Stimulated activated CD8-positive, alpha-beta memory T cell treated with anti-CD3 and anti-CD28 coated beads, Interleukin-4, amount 100 ng/mL, for 48 hours (primary cell): ENCODE data around the gene DDR2.
"Not testable (repeated sequence)": the region's sequence is repeated elsewhere in the genome, so short reads cannot be mapped to it uniquely, and the experiment has no call there.

ENCODE experiments used
- DNase-seq: peaks from one replicate; pipeline ENCODE4 v3.0.0-alpha.2; 2020

DDR2 gene

DNA sequence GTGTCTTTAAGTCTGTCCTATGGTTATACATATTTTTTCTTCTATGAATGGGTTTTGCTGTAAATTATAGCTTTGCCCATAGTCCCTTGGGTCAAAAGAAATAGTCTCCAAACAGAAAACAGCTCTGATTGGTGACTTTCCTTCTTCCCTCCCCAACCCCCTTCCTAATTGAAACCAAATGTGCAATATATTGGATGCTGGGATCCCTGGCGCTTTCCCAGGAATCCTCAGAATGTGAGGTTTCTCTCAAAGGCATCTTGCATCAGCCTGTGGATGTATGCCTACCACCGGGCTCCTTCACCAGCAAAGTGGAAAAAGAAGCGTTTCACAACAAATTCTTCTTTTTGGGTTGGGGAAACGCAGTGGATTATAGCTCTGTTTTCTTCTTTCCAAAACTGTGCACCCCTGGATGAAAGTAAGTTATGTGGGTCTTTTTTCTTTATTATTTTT, at the start of gene DDR2:
DDR2 (plus strand) TSS at position 248 of the 450 bp plus-strand sequence. CDS start 86,600 bp downstream, outside the sequence.
- no peak for DNase-seq

DNA sequence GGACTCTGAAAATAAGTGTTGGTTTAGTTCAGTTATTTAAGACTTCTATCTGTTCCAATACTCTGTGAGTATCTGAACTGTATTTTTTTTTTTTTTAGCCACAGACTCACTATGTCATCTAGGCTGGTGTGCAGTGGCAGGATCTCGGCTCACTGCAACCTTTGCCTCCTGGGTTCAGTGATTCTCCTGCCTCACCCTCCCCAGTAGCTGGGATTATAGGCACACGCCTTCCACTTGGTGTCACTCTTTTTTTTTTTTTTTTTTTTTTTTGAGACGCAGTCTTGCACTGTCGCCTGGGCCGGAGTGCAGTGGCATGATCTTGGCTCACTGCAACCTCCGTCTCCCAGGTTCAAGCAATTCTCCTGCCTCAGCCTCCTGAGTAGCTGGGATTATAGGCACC, 49.4 kb upstream of the DDR2 start:
- not testable (repeated sequence) for DNase-seq

- not testable (repeated sequence) for DNase-seq
These were observed 47.2 kb upstream of the DDR2 start for GRCh38 chr1:162585101-162585500.

- no peak for DNase-seq
These were observed 44.9 kb upstream of the DDR2 start for GRCh38 chr1:162587347-162587746.

GRCh38 chr1:162587761-162588260, 44.5 kb upstream of the DDR2 start:
- DNase-seq = no peak

DNA sequence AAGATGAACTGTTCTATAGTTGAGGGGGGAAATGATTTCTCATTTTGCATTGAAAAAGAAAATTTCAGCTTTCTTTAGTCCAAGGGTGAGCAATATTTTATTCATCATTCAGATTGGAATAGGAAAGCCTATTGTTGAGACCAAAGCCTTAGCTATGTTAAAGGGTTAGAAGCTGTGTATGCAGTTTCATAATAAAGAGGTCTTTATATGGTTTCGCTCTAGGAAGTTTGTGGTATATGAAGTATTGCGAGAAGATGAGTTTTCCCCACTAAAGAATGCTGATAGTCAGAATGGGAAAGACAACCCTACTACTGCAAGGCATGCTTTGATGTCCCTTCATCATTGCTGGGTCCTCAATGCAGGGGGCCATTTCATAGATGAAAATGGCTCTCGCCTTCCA, 42.2 kb upstream of the DDR2 start:
- DNase-seq = no peak

GRCh38 chr1:162590686-162591085, 41.6 kb upstream of the DDR2 start:
- no peak for DNase-seq

GRCh38 chr1:162596514-162597170, 35.6 kb upstream of the DDR2 start:
- no peak for DNase-seq

- no peak for DNase-seq
These were observed 32.8 kb upstream of the DDR2 start for GRCh38 chr1:162599451-162599850.

DNA sequence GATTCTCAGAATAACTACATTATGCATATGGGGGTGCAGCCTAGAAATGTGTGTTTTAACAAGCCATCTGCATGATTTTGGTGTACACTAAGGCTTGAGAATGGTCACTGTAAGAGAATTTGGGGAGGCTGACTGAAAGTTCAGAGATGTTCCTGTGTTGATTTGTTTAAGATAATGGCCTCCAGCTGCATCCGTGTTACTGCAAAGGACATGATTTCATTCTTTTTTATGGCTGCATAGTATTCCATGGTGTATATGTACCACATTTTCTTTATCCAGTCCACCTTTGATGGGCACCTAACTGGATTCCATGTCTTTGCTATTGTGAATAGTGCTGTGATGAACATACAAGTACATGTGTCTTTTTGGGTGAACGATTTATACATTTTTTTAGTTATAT, 29.1 kb upstream of the DDR2 start:
- DNase-seq = not testable (repeated sequence)

GRCh38 chr1:162605225-162605927, 26.9 kb upstream of the DDR2 start:
- DNase-seq = no peak

DNA sequence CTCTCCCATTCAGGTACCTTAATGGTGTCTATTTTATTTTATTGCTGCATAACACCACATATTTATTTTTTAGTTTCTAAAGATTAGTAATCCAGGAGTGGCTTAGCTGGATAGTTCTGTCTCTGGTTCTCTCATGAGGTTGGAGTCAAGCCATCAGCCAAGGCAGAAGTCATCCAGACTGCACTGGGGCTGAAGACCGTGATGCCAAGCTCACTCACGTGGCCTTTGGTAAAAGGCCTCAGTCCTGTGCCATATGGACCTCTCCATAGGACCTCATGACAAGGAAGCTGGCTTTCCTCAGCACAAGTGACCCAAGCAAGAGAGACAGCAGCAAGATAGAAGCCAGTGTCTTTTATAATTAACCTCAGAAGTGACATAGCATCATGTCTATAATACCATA, 23.0 kb upstream of the DDR2 start:
- no peak for DNase-seq

DNA sequence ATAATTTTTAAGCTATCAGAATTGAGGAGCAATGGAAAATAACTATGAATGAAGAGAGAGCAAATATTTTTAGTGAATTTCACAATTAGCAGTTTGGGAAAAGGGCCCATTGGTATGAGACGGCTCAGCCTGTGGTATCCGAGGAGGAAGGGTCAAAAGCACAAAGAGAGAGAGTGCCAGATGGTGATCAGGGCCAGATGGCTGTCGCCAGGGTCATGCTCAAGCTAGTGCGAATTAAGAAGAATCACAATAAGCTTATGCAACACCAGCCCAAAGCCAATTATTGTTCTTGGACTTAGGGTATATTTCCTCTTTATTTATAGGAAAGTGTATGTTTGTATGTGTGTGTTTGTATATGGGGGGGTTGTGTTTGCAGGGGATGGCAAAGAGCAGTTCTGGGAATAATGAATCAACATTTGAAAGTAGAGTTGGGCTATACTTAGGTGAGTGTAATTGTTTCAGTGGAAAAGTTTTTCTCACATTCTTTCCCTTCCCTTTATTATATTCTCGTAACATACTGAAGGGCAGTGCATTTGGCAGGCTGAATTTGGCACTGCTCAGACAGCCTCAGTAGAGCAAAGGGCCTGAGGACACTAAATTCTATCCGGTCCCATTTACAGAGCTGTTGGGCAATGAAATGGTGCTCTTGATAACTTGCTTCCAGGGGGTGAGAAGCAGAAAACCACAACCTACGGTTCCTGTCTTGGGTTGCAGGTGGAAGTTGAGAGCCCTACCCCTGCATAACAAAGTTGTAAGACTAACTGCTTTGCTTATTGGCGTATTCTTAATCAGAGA, 19.5 kb upstream of the DDR2 start:
- no peak for DNase-seq

- no peak for DNase-seq
These were observed 15.4 kb upstream of the DDR2 start for GRCh38 chr1:162616848-162617247.

- no peak for DNase-seq
These were observed 14.8 kb upstream of the DDR2 start for GRCh38 chr1:162617513-162617912.

GRCh38 chr1:162619076-162619475, 13.2 kb upstream of the DDR2 start:
- no peak for DNase-seq

DNA sequence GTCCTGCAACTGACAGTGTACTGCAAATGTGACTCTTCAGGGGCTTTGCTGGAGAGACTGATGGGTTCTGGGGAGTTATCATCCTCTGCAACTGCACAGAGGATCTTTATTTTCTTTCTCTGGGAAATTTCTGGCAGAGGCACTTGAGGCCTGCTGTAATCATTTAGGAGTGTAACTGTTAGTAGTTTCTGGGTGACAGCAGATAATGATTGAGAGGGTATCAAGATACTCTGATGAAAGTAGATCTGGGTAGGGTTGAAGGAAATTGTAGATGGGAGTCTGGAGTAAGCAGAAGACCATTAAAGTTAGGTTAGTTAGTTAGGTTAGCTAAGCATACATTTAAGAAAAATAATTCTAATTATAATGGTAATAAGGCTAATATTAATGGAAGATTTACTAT, 11.0 kb upstream of the DDR2 start:
- no peak for DNase-seq

- no peak for DNase-seq
These were observed 6.6 kb upstream of the DDR2 start for GRCh38 chr1:162625679-162626078.

- DNase-seq = no peak
These were observed 6.2 kb upstream of the DDR2 start for GRCh38 chr1:162626094-162626493.

- DNase-seq = no peak
These were observed 5.5 kb upstream of the DDR2 start for GRCh38 chr1:162626761-162627160.

- no peak for DNase-seq
These were observed 4.5 kb upstream of the DDR2 start for GRCh38 chr1:162627662-162628296.

GRCh38 chr1:162629077-162629627, 3.1 kb upstream of the DDR2 start:
- DNase-seq = no peak

DNA sequence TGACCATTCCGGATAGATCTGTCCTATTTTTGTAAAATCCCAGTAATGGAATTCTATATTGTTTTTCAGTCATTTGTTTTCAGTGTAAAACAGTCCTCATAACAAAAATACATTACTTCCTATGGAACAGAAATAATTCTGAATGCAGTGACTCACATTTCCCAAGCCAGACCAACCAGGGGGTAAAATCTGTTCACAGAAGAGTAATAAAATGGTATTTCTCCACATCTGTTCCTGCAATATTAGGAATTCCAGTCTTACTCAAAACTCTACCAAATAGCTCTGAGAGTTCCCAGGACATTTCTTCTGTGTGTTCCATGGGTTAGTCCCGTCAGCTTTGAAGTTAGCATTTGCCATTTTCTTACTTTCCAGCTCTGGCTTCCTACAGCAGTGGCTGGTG, 2.6 kb upstream of the DDR2 start:
- DNase-seq = no peak
